Activated CD4-positive, alpha-beta T cell treated with anti-CD3 and anti-CD28 coated beads, Interleukin-2, amount 10 ng/mL, durations not matched to agents 24 days and 14 days (primary cell): ENCODE data around the gene TRABD2B. TPM values are rescaled to one million over a fixed set of nuclear protein-coding genes. Genes with fewer than 3 reads are reported as not detected.

ENCODE experiments used
- DNase-seq: peaks from one replicate; pipeline ENCODE4 v3.0.0; 2022
- H3K27ac Mint-ChIP-seq: one replicate; pipeline ENCODE4 v1.8.0; 2022; ENCODE audit warnings: mild to moderate bottlenecking, mixed read lengths
- H3K27me3 Mint-ChIP-seq: one replicate; pipeline ENCODE4 v1.8.0; 2022; ENCODE audit warnings: mixed read lengths
- H3K36me3 Mint-ChIP-seq: one replicate; pipeline ENCODE4 v1.8.0; 2022; ENCODE audit warnings: low read depth, mild to moderate bottlenecking, mixed read lengths
- H3K4me1 Mint-ChIP-seq: one replicate; pipeline ENCODE4 v1.8.0; 2021; ENCODE audit warnings: mixed read lengths
- H3K4me3 Mint-ChIP-seq: one replicate; pipeline ENCODE4 v1.8.0; 2022; ENCODE audit warnings: mild to moderate bottlenecking, moderate library complexity, mixed read lengths
- H3K9me3 Mint-ChIP-seq: one replicate; pipeline ENCODE4 v1.8.0; 2021; ENCODE audit warnings: mixed read lengths
- intact Hi-C: fragments of 100-400 bp; cut with micrococcal nuclease; formaldehyde crosslinking; loops from one replicate; pipeline ENCODE4 v1.15.1; 2023
- total RNA-seq: library from RNA; stranded (reverse); gene quantifications from 2 replicates; pipeline ENCODE4 v1.2.3, GENCODE V29; 2022

TRABD2B gene
- total RNA-seq, 1 donor from 2014 or later: not detected

GRCh38 chr1:48028218-48029069 lies 31.3 kb upstream of the TRABD2B start:
- no peaks in the 10 kb centered on the region for H3K36me3 Mint-ChIP-seq
- intact Hi-C loops: no loop called here
- no peaks in the 10 kb centered on the region for H3K9me3 Mint-ChIP-seq
- no peaks in the 10 kb centered on the region for H3K4me1 Mint-ChIP-seq
- no peaks in the 10 kb centered on the region for H3K27me3 Mint-ChIP-seq
- no peak for DNase-seq
- no peak overlapping the region for H3K27ac Mint-ChIP-seq
- no peak overlapping the region for H3K4me3 Mint-ChIP-seq

- Mint-ChIP-seq H3K36me3 (no peaks in the 10 kb centered on the region), H3K4me1 (no peaks in the 10 kb centered on the region), H3K27ac (no peak overlapping the region), H3K27me3 (no peaks in the 10 kb centered on the region), H3K4me3 (no peak overlapping the region), H3K9me3 (no peaks in the 10 kb centered on the region)
- intact Hi-C loops: no loop called here
- no peak for DNase-seq
Observed at GRCh38 chr1:48027533-48027835, 30.3 kb upstream of the TRABD2B start.

GRCh38 chr1:48026701-48027532 lies 29.7 kb upstream of the TRABD2B start:
- Mint-ChIP-seq H3K27me3 (no peaks in the 10 kb centered on the region), H3K36me3 (no peaks in the 10 kb centered on the region), H3K4me3 (no peak overlapping the region), H3K9me3 (no peaks in the 10 kb centered on the region), H3K27ac (no peak overlapping the region), H3K4me1 (no peaks in the 10 kb centered on the region)
- intact Hi-C loops: no loop called here
- no peak for DNase-seq

- no peak overlapping the region for H3K4me3 Mint-ChIP-seq
- DNase-seq: no peak
- no peak overlapping the region for H3K27ac Mint-ChIP-seq
- H3K27me3 Mint-ChIP-seq: no peaks in the 10 kb centered on the region
- intact Hi-C loops: no loop called here
- H3K4me1 Mint-ChIP-seq: no peaks in the 10 kb centered on the region
- no peaks in the 10 kb centered on the region for H3K36me3 Mint-ChIP-seq
- no peaks in the 10 kb centered on the region for H3K9me3 Mint-ChIP-seq
Observed at GRCh38 chr1:48026275-48026674, 29.1 kb upstream of the TRABD2B start.

GRCh38 chr1:48025076-48025475 lies 27.9 kb upstream of the TRABD2B start:
- no peaks in the 10 kb centered on the region for H3K4me1 Mint-ChIP-seq
- no peak overlapping the region for H3K4me3 Mint-ChIP-seq
- no peak for DNase-seq
- H3K27ac Mint-ChIP-seq: no peak overlapping the region
- no peaks in the 10 kb centered on the region for H3K9me3 Mint-ChIP-seq
- intact Hi-C loops: no loop called here
- peaks cover 7% of the 10 kb centered on the region for H3K27me3 Mint-ChIP-seq
- H3K36me3 Mint-ChIP-seq: no peaks in the 10 kb centered on the region

- no peak overlapping the region for H3K4me3 Mint-ChIP-seq
Observed at GRCh38 chr1:48023488-48023887, 26.3 kb upstream of the TRABD2B start.

GRCh38 chr1:48022306-48022705 lies 25.1 kb upstream of the TRABD2B start:
- no peak for DNase-seq
- Mint-ChIP-seq H3K27me3 (peaks cover 7% of the 10 kb centered on the region), H3K4me1 (no peaks in the 10 kb centered on the region), H3K4me3 (no peak overlapping the region), H3K27ac (no peak overlapping the region), H3K36me3 (no peaks in the 10 kb centered on the region), H3K9me3 (no peaks in the 10 kb centered on the region)
- intact Hi-C loops: no loop called here

More at GRCh38 chr1:48023488-48023887, 26.3 kb upstream of the TRABD2B start:
- Mint-ChIP-seq H3K4me1 (no peaks in the 10 kb centered on the region), H3K27ac (no peak overlapping the region), H3K36me3 (no peaks in the 10 kb centered on the region), H3K27me3 (peaks cover 7% of the 10 kb centered on the region), H3K9me3 (no peaks in the 10 kb centered on the region)
- DNase-seq: no peak
- intact Hi-C loops: no loop called here

- Mint-ChIP-seq H3K9me3 (no peaks in the 10 kb centered on the region), H3K4me3 (no peak overlapping the region), H3K27ac (no peak overlapping the region), H3K4me1 (no peaks in the 10 kb centered on the region), H3K36me3 (no peaks in the 10 kb centered on the region), H3K27me3 (peaks cover 7% of the 10 kb centered on the region)
- intact Hi-C loops: no loop called here
- DNase-seq: no peak
Observed at GRCh38 chr1:48021792-48022191, 24.6 kb upstream of the TRABD2B start.

- H3K36me3 Mint-ChIP-seq: no peaks in the 10 kb centered on the region
- H3K27ac Mint-ChIP-seq: no peak overlapping the region
- H3K4me3 Mint-ChIP-seq: no peak overlapping the region
- no peaks in the 10 kb centered on the region for H3K4me1 Mint-ChIP-seq
- H3K9me3 Mint-ChIP-seq: no peaks in the 10 kb centered on the region
- peaks cover 8% of the 10 kb centered on the region for H3K27me3 Mint-ChIP-seq
- intact Hi-C loops: no loop called here
- DNase-seq: no peak
Observed at GRCh38 chr1:48019714-48020315, 22.6 kb upstream of the TRABD2B start.

GRCh38 chr1:48018799-48019198 lies 21.6 kb upstream of the TRABD2B start:
- H3K27me3 Mint-ChIP-seq: peaks cover 13% of the 10 kb centered on the region
- no peaks in the 10 kb centered on the region for H3K36me3 Mint-ChIP-seq
- intact Hi-C loops: no loop called here
- no peak overlapping the region for H3K4me3 Mint-ChIP-seq
- no peak for DNase-seq
- no peak overlapping the region for H3K27ac Mint-ChIP-seq
- no peaks in the 10 kb centered on the region for H3K9me3 Mint-ChIP-seq
- no peaks in the 10 kb centered on the region for H3K4me1 Mint-ChIP-seq

- Mint-ChIP-seq H3K27ac (no peak overlapping the region), H3K4me1 (no peaks in the 10 kb centered on the region), H3K4me3 (no peak overlapping the region), H3K9me3 (no peaks in the 10 kb centered on the region), H3K36me3 (no peaks in the 10 kb centered on the region), H3K27me3 (peaks cover 20% of the 10 kb centered on the region)
- intact Hi-C loops: no loop called here
- DNase-seq: no peak
Observed at GRCh38 chr1:48017716-48018115, 20.5 kb upstream of the TRABD2B start.

- DNase-seq: no peak
- no peak overlapping the region for H3K4me3 Mint-ChIP-seq
- intact Hi-C loops: no loop called here
Observed at GRCh38 chr1:48016515-48016914, 19.3 kb upstream of the TRABD2B start.

GRCh38 chr1:48013270-48013669 lies 16.1 kb upstream of the TRABD2B start:
- Mint-ChIP-seq H3K27me3 (peaks cover 16% of the 10 kb centered on the region), H3K4me3 (no peak overlapping the region), H3K36me3 (no peaks in the 10 kb centered on the region), H3K27ac (no peak overlapping the region), H3K9me3 (no peaks in the 10 kb centered on the region), H3K4me1 (no peaks in the 10 kb centered on the region)
- DNase-seq: no peak
- intact Hi-C loops: no loop called here

More at GRCh38 chr1:48016515-48016914, 19.3 kb upstream of the TRABD2B start:
- Mint-ChIP-seq H3K27ac (no peak overlapping the region), H3K36me3 (no peaks in the 10 kb centered on the region), H3K27me3 (peaks cover 23% of the 10 kb centered on the region), H3K9me3 (no peaks in the 10 kb centered on the region), H3K4me1 (no peaks in the 10 kb centered on the region)

GRCh38 chr1:48007047-48007446 lies 9.9 kb upstream of the TRABD2B start:
- H3K4me1 Mint-ChIP-seq: no peaks in the 10 kb centered on the region
- H3K27ac Mint-ChIP-seq: no peak overlapping the region
- no peaks in the 10 kb centered on the region for H3K9me3 Mint-ChIP-seq
- no peak overlapping the region for H3K4me3 Mint-ChIP-seq
- no peak for DNase-seq
- H3K27me3 Mint-ChIP-seq: peaks cover under 1% of the 10 kb centered on the region
- intact Hi-C loops: no loop called here
- H3K36me3 Mint-ChIP-seq: no peaks in the 10 kb centered on the region
